Stimulated activated CD4-positive, alpha-beta T cell treated with anti-CD3 and anti-CD28 coated beads, Interleukin-15, amount 100 ng/mL, for 48 hours (primary cell): ENCODE data around the gene POPDC3.
A peak's percentile ranks its signal among the peaks of the same experiment; 100 is the strongest.

Experiments used
- DNase-seq, 2 donors: peaks; one replicate each; pipeline ENCODE4 v3.0.0-alpha.2; 2020; ENCODE audit warnings: low read depth in 2 of 2

The POPDC3 gene

GRCh38 chr6:105151644-105152043 is 28.2 kb downstream of the POPDC3 start:
- no peak for DNase-seq

GRCh38 chr6:105138141-105138540 is 41.7 kb downstream of the POPDC3 start:
- DNase-seq: no peak

GRCh38 chr6:105137388-105137787 is 42.4 kb downstream of the POPDC3 start:
- no peak for DNase-seq

GRCh38 chr6:105136431-105137350 is 43.1 kb downstream of the POPDC3 start:
- DNase-seq: peak in 1 of 2 donors; percentile 5

- no peak for DNase-seq
Measured at GRCh38 chr6:105135907-105136430, 43.8 kb downstream of the POPDC3 start.

GRCh38 chr6:105135056-105135455 is 44.8 kb downstream of the POPDC3 start:
- DNase-seq: no peak

GRCh38 chr6:105122717-105123116 is 57.1 kb downstream of the POPDC3 start:
- no peak for DNase-seq

- DNase-seq: no peak
Measured at GRCh38 chr6:105121981-105122380, 57.8 kb downstream of the POPDC3 start.

GRCh38 chr6:105120570-105120969 is 59.2 kb downstream of the POPDC3 start:
- DNase-seq: no peak

GRCh38 chr6:105116150-105116549 is 63.7 kb downstream of the POPDC3 start:
- no peak for DNase-seq

- no peak for DNase-seq
Measured at GRCh38 chr6:105113422-105113821, 66.4 kb downstream of the POPDC3 start.

- no peak for DNase-seq
Measured at GRCh38 chr6:105112577-105112976, 67.2 kb downstream of the POPDC3 start.

GRCh38 chr6:105111871-105112270 is 67.9 kb downstream of the POPDC3 start:
- DNase-seq: no peak

- no peak for DNase-seq
Measured at GRCh38 chr6:105111105-105111504, 68.7 kb downstream of the POPDC3 start.

- DNase-seq: no peak
Measured at GRCh38 chr6:105109955-105110895, 69.6 kb downstream of the POPDC3 start.

- DNase-seq: no peak
Measured at GRCh38 chr6:105108631-105109262, 71.1 kb downstream of the POPDC3 start.
